Neuron (in vitro differentiated cells): Measurements from ENCODE around the gene COQ8B.
"Not testable (repeated sequence)": the region's sequence is repeated elsewhere in the genome, so short reads cannot be mapped to it uniquely, and the experiment has no call there.

ENCODE experiments used
- H2AFZ ChIP-seq: one replicate; pipeline ENCODE4 v1.6.1; 2013; ENCODE audit warnings: low read depth, mild to moderate bottlenecking, inconsistent platforms, low read length, moderate library complexity
- H3K27me3 ChIP-seq: one replicate; pipeline ENCODE4 v1.6.1; 2013; ENCODE audit warnings: low read length; ENCODE audit not compliant: insufficient read depth
- H3K36me3 ChIP-seq: one replicate; pipeline ENCODE4 v1.6.1; 2013; ENCODE audit warnings: low read length; ENCODE audit not compliant: insufficient read depth
- H3K4me1 ChIP-seq: one replicate; pipeline ENCODE4 v1.6.1; 2013; ENCODE audit warnings: low read length; ENCODE audit not compliant: insufficient read depth
- H3K4me3 ChIP-seq: 2 replicates; pipeline ENCODE4 v1.5.1; 2013; ENCODE audit warnings: mild to moderate bottlenecking, low read length, moderate library complexity
- H3K9me3 ChIP-seq: one replicate; pipeline ENCODE4 v1.6.1; 2013; ENCODE audit warnings: low read length

The COQ8B gene

GRCh38 chr19:40659116-40659515 is 57.6 kb downstream of the COQ8B start:
- Histone ChIP-seq H3K27me3 (no peaks in the 10 kb centered on the region), H3K4me3 (no peak overlapping the region), H3K36me3 (no peaks in the 10 kb centered on the region), H3K4me1 (peaks cover 5% of the 10 kb centered on the region), H2AFZ (no peak overlapping the region), H3K9me3 (no peaks in the 10 kb centered on the region)

- Histone ChIP-seq H3K4me3 (no peak overlapping the region), H3K36me3 (no peaks in the 10 kb centered on the region), H3K9me3 (no peaks in the 10 kb centered on the region), H3K4me1 (no peaks in the 10 kb centered on the region), H2AFZ (no peak overlapping the region), H3K27me3 (no peaks in the 10 kb centered on the region)
Observed at GRCh38 chr19:40658031-40658430, 58.7 kb downstream of the COQ8B start.

GRCh38 chr19:40655684-40656083 is 61.0 kb downstream of the COQ8B start:
- not testable (repeated sequence) for H3K4me1 ChIP-seq

DNA sequence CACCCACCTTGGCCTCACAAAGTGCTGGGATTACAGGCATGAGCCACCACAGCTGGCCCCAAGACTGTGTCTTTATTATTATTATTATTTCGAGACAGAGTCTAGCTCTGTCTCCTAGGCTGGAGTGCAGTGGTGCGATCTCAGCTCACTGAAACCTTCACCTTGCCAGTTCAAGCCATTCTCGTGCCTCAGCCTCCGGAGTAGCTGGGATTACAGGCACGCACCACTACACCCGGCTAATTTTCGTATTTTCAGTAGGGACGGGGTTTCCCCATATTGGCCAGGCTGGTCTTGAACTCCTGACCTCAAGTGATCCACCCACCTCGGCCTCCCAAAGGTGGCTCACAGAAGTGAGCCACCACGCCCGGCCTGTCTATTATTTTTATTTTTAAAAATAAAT is 64.4 kb downstream of the COQ8B start:
- H3K9me3 ChIP-seq, result not testable (repeated sequence)

More at GRCh38 chr19:40655684-40656083, 61.0 kb downstream of the COQ8B start:
- H2AFZ ChIP-seq, H3K36me3 ChIP-seq, H3K4me3 ChIP-seq, H3K9me3 ChIP-seq, H3K27me3 ChIP-seq: not testable (repeated sequence)

DNA sequence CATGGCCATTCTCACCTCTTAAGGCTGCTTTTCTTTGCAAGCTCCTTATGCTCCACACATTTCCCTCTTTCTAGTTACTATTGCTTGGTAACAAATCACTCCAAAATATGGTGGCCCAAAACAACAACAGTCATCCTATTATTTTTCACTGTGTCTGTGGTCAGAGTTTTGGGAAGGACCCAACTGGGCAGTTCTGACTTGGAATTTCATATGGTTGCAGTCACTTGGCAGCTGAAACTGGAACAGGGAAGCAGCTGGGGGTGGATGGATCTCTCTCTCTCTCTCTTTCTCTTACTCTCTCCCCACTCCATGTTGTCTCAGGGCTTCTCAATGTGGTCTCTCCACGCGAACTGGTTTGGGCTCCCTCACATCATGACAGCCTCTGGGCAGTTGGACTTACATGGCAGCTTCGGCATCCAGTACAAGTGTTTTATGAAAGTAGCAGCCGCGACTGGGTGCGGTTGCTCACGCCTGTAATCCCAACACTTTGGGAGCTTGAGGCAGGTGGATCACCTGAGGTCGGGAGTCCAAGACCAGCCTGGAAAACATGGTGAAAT is 65.9 kb downstream of the COQ8B start:
- Histone ChIP-seq H3K27me3 (no peaks in the 10 kb centered on the region), H3K4me3 (no peak overlapping the region), H2AFZ (no peak overlapping the region), H3K36me3 (no peaks in the 10 kb centered on the region), H3K4me1 (peaks cover 3% of the 10 kb centered on the region), H3K9me3 (no peaks in the 10 kb centered on the region)

More for the DNA sequence above, 64.4 kb downstream of the COQ8B start:
- H3K4me3 ChIP-seq, H2AFZ ChIP-seq, H3K27me3 ChIP-seq, H3K4me1 ChIP-seq, H3K36me3 ChIP-seq: not testable (repeated sequence)

GRCh38 chr19:40649903-40650675 is 66.6 kb downstream of the COQ8B start:
- not testable (repeated sequence) for H3K9me3 ChIP-seq, H3K36me3 ChIP-seq, H3K4me1 ChIP-seq, H2AFZ ChIP-seq, H3K4me3 ChIP-seq, H3K27me3 ChIP-seq

GRCh38 chr19:40646743-40647254 is 69.9 kb downstream of the COQ8B start:
- Histone ChIP-seq H3K36me3 (no peaks in the 10 kb centered on the region), H2AFZ (no peak overlapping the region), H3K9me3 (no peaks in the 10 kb centered on the region), H3K4me1 (peaks cover 5% of the 10 kb centered on the region), H3K4me3 (no peak overlapping the region), H3K27me3 (no peaks in the 10 kb centered on the region)

DNA sequence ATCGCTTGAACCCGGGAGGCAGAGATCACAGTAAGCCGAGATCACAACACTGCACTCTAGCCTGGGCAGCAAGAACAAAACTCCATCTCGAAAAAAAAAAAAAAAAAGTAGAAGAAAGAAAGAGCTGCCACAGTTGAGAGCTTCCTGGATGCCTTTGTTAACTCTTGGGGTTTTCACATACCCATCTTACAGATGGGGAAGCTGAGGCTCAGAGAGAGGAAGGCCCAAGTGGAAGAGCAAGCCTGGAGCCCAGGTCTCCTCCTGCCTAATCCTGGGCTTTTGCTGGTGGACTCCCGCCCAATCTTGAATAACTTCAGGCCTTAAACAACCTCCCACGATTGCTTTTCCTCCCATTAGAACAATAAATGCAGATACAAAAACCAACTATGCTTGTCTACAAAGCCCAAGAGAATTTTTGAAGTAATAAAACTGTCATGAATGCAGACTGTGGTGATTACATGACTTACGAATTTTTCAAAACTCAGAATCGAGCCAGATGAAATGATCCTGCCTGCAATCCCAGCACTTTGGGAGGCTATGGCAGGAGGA is 73.9 kb downstream of the COQ8B start:
- H3K4me1 ChIP-seq, result peaks cover 7% of the 10 kb centered on the region
- no peak overlapping the region for H2AFZ ChIP-seq
- H3K4me3 ChIP-seq, result no peak overlapping the region
- no peaks in the 10 kb centered on the region for H3K36me3 ChIP-seq
- no peaks in the 10 kb centered on the region for H3K27me3 ChIP-seq
- H3K9me3 ChIP-seq, result no peaks in the 10 kb centered on the region

GRCh38 chr19:40642051-40642706 is 74.5 kb downstream of the COQ8B start:
- H2AFZ ChIP-seq, result no peak overlapping the region
- no peaks in the 10 kb centered on the region for H3K36me3 ChIP-seq
- H3K4me3 ChIP-seq, result no peak overlapping the region
- no peaks in the 10 kb centered on the region for H3K9me3 ChIP-seq
- H3K27me3 ChIP-seq, result no peaks in the 10 kb centered on the region
- peaks cover 7% of the 10 kb centered on the region for H3K4me1 ChIP-seq
